NT2/D1 (cell line): ENCODE measurements around the gene ST6GALNAC6.

Source experiments
- SUZ12 ChIP-seq: IDR thresholded peaks from 2 replicates; pipeline ENCODE4 v1.6.1; 2011; ENCODE audit not compliant: insufficient read length, insufficient read depth; ENCODE audit errors: extremely low read depth
- YY1 ChIP-seq: IDR thresholded peaks from 2 replicates; pipeline ENCODE4 v1.6.1; 2011; ENCODE audit not compliant: insufficient read length, insufficient read depth
- ZNF274 ChIP-seq: IDR thresholded peaks from 2 replicates; pipeline ENCODE4 v1.6.1; 2011; ENCODE audit warnings: mild to moderate bottlenecking, low read depth, low read length

- TF ChIP-seq ZNF274 (no peak), SUZ12 (no peak), YY1 (no peak)
Observed at GRCh38 chr9:127903557-127904475, 4.4 kb upstream of the ST6GALNAC6 start.
